T-helper 2 cell treated with Interferon-gamma antibody and Interleukin-4, amounts not matched to agents 5 μg/mL and 100 μg/mL, for 36 hours (primary cell): Measurements from ENCODE around the gene FBXO48.

Experiments used
- DNase-seq: peaks from one replicate; pipeline ENCODE4 v3.0.0; 2021; ENCODE audit warnings: low spot score
- H3K27ac Mint-ChIP-seq: one replicate; pipeline ENCODE4 v1.8.0; 2021; ENCODE audit warnings: mild to moderate bottlenecking, mixed read lengths
- H3K27me3 Mint-ChIP-seq: one replicate; pipeline ENCODE4 v1.8.0; 2021; ENCODE audit warnings: low read depth, mixed read lengths
- H3K36me3 Mint-ChIP-seq: one replicate; pipeline ENCODE4 v1.8.0; 2021; ENCODE audit warnings: low read depth, mixed read lengths
- H3K4me1 Mint-ChIP-seq: one replicate; pipeline ENCODE4 v1.8.0; 2021; ENCODE audit warnings: low read depth, mixed read lengths
- H3K4me3 Mint-ChIP-seq: one replicate; pipeline ENCODE4 v1.8.0; 2022; ENCODE audit warnings: mild to moderate bottlenecking, moderate library complexity, mixed read lengths
- H3K9me3 Mint-ChIP-seq: one replicate; pipeline ENCODE4 v1.8.0; 2021; ENCODE audit warnings: mixed read lengths

FBXO48 gene

DNA sequence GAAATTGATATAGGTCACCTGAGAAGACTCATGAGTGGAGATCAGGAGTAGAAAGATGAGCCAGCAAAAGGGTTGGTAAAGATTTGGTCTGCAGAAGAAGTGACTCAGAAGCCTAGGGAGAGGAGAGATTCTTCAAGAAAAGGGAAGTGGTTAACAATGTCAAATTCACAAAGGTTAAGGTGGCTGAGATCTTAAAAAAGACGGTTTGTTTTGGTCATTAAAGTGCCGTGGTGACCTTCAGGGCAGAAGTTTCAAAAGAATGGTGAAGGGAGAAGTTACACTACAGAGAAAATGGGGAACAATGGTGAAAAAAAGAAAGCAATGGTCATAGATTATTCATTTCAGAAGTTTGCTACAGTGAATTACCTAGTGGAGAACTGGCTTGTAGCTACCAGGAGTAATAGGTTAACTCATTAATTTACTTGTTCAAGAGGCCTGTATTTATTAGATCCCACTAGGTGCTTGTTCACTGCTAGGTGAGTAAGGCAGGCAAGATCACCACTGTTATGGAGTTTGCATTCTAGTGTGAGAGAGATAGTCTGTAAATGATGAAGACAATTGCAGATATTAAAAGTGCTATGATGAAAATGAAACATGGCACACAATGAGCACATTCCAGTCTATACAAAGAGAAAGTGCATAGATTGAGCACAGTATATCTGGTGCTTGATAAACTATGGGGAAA is 43.0 kb downstream of the FBXO48 start:
- Mint-ChIP-seq H3K4me1 (peaks cover 2% of the 10 kb centered on the region), H3K27ac (no peak overlapping the region), H3K9me3 (no peaks in the 10 kb centered on the region), H3K36me3 (no peaks in the 10 kb centered on the region), H3K27me3 (no peaks in the 10 kb centered on the region), H3K4me3 (no peak overlapping the region)
- no peak for DNase-seq

GRCh38 chr2:68420254-68420910 is 46.7 kb downstream of the FBXO48 start:
- peaks cover 3% of the 10 kb centered on the region for H3K4me1 Mint-ChIP-seq
- H3K9me3 Mint-ChIP-seq = no peaks in the 10 kb centered on the region
- H3K27me3 Mint-ChIP-seq = no peaks in the 10 kb centered on the region
- H3K4me3 Mint-ChIP-seq = no peak overlapping the region
- no peak for DNase-seq
- H3K27ac Mint-ChIP-seq = no peak overlapping the region
- H3K36me3 Mint-ChIP-seq = no peaks in the 10 kb centered on the region

- Mint-ChIP-seq H3K4me1 (peaks cover 3% of the 10 kb centered on the region), H3K36me3 (no peaks in the 10 kb centered on the region), H3K27ac (no peak overlapping the region), H3K27me3 (no peaks in the 10 kb centered on the region), H3K9me3 (no peaks in the 10 kb centered on the region), H3K4me3 (no peak overlapping the region)
- no peak for DNase-seq
Observed at GRCh38 chr2:68418855-68419254, 48.2 kb downstream of the FBXO48 start.

DNA sequence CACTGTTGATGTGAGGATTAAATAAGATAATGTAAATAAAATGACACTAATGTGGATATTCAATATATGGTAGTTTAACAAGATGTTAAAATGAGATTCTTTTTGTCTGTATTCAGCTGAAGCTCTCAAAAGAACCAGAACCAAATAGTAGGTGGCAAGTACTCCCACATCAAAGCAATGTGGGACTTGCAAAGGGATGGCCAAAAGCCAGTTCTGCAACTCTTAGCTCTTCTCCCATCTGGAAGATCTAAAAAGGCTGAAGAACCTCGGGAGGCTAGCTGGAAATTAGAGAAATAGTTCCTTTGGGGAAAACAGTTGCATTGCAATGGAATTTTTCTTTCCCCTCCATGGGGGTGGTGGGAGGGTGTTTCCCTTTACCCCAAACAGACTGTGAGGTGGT is 48.7 kb downstream of the FBXO48 start:
- Mint-ChIP-seq H3K4me3 (no peak overlapping the region), H3K9me3 (no peaks in the 10 kb centered on the region), H3K27ac (no peak overlapping the region), H3K36me3 (no peaks in the 10 kb centered on the region), H3K4me1 (peaks cover 3% of the 10 kb centered on the region), H3K27me3 (no peaks in the 10 kb centered on the region)
- no peak for DNase-seq

- no peaks in the 10 kb centered on the region for H3K36me3 Mint-ChIP-seq
- H3K4me1 Mint-ChIP-seq = peaks cover 3% of the 10 kb centered on the region
- DNase-seq = no peak
- H3K27ac Mint-ChIP-seq = peak overlapping the region; percentile 1
- no peaks in the 10 kb centered on the region for H3K9me3 Mint-ChIP-seq
- no peak overlapping the region for H3K4me3 Mint-ChIP-seq
- H3K27me3 Mint-ChIP-seq = no peaks in the 10 kb centered on the region
Observed at GRCh38 chr2:68417926-68418325, 49.2 kb downstream of the FBXO48 start.

DNA sequence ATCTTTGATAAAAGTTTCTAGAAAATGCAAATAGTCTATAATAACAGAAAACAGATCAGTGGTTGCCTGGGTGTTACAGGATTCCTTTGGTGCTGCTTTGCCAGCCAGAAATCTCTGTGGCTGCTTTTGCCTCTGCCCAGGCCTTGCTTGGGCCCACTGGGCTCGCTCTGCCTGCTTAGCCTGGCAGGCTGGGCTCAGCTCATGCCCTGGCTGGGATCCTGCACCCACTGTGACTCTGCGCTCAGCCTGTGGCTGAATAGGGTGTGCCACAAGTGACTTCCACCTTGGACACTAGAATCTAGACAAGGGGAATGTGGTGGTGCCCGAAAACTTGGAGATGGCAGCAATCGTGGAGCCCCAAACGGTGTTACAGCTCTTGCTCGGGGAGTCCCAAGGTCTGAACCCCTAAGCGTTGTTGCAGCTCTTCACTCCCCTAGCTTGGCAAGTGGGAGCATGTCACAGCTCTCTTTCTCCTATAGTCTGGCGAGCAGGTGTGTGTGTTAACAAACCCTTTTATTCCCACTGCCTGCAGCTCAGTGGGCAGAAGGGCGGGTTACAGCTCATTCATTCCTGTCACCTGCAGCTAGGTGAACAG is 50.9 kb downstream of the FBXO48 start:
- H3K4me3 Mint-ChIP-seq = no peak overlapping the region
- no peaks in the 10 kb centered on the region for H3K9me3 Mint-ChIP-seq
- no peaks in the 10 kb centered on the region for H3K27me3 Mint-ChIP-seq
- DNase-seq = no peak
- no peaks in the 10 kb centered on the region for H3K36me3 Mint-ChIP-seq
- no peak overlapping the region for H3K27ac Mint-ChIP-seq
- peaks cover 7% of the 10 kb centered on the region for H3K4me1 Mint-ChIP-seq

DNA sequence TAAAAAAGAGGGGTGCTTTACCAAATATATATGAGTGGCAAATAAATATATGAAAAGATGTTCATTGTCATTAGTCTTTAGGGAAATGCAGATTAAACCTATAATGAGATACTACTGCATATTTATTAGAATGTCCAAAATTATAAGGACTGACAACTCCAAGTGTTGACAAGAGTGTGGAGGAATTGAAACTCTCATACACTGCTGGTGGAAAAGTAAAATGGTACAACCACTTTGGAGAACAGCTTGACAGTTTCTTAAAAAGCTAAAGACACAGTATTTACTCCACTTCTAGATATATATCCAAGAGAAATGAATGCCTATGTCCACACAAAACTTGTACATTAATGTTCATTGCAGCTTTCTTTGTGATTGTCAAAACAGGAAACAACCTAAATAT is 51.6 kb downstream of the FBXO48 start:
- no peaks in the 10 kb centered on the region for H3K27me3 Mint-ChIP-seq
- no peak overlapping the region for H3K27ac Mint-ChIP-seq
- no peak overlapping the region for H3K4me3 Mint-ChIP-seq
- H3K9me3 Mint-ChIP-seq = no peaks in the 10 kb centered on the region
- DNase-seq = no peak
- H3K4me1 Mint-ChIP-seq = peaks cover 7% of the 10 kb centered on the region
- no peaks in the 10 kb centered on the region for H3K36me3 Mint-ChIP-seq

DNA sequence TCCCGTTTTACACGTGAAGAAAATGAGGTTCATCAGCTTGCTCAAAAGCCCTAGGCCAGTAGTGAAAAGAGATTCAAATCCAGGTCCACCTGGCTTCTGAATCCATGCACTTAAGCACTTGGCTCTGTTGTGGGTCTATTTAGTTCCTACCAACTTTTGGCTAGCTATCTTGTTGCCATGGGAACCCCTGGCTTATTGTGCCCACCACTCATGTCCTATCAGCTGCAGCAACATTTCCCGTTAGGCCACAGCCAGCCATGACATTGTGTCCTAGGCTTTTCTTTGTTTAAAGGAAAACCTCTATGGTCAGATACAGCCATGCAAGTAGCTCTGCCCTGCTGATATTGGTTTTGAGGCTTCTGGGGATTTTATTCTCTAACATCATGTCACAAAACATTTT is 52.2 kb downstream of the FBXO48 start:
- Mint-ChIP-seq H3K27ac (no peak overlapping the region), H3K9me3 (no peaks in the 10 kb centered on the region), H3K4me3 (no peak overlapping the region), H3K4me1 (peaks cover 7% of the 10 kb centered on the region), H3K27me3 (peaks cover 5% of the 10 kb centered on the region), H3K36me3 (no peaks in the 10 kb centered on the region)
- DNase-seq = no peak

- no peak overlapping the region for H3K27ac Mint-ChIP-seq
- no peaks in the 10 kb centered on the region for H3K36me3 Mint-ChIP-seq
- no peaks in the 10 kb centered on the region for H3K9me3 Mint-ChIP-seq
Observed at GRCh38 chr2:68414452-68414851, 52.6 kb downstream of the FBXO48 start.

GRCh38 chr2:68413466-68413865 is 53.6 kb downstream of the FBXO48 start:
- no peaks in the 10 kb centered on the region for H3K9me3 Mint-ChIP-seq
- no peak overlapping the region for H3K27ac Mint-ChIP-seq
- H3K4me1 Mint-ChIP-seq = peaks cover 7% of the 10 kb centered on the region
- H3K36me3 Mint-ChIP-seq = no peaks in the 10 kb centered on the region
- no peak overlapping the region for H3K4me3 Mint-ChIP-seq
- peaks cover 13% of the 10 kb centered on the region for H3K27me3 Mint-ChIP-seq
- no peak for DNase-seq

More at GRCh38 chr2:68414452-68414851, 52.6 kb downstream of the FBXO48 start:
- Mint-ChIP-seq H3K4me1 (peaks cover 7% of the 10 kb centered on the region), H3K4me3 (no peak overlapping the region), H3K27me3 (peaks cover 6% of the 10 kb centered on the region)
- no peak for DNase-seq

DNA sequence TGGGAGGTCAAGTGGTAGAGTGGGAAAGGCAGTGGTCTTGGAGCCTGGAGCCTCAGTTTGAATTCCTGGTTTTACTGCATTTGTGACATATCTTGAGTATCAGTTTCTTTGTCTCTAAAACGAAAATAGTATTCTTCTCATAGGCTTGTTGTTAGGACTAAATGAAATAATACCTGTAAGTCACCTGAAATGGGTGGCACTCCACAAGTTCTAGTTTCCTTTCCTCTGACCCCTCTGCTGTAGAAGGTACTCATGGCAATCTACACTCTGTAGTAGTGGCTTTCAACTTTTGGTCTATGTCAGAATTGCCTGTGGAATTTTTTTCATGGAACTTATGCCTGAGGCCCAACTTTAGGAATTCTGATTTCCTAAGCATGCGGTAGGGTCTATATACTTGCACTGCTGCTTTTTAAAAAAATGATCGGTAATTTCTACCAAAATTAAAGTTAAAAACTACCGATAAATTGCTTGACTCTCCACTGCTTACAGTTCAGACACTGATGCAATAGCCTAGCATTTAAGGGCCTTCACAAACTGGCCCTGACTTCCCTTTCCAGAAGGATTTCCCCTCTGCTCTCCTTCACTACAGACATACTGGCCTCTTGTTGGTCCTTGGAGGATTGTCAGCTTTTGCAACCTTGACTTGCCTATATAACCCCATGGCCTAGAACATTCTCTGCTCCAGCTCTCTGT is 54.8 kb downstream of the FBXO48 start:
- no peak overlapping the region for H3K4me3 Mint-ChIP-seq
- peaks cover 21% of the 10 kb centered on the region for H3K27me3 Mint-ChIP-seq
- H3K4me1 Mint-ChIP-seq = peaks cover 4% of the 10 kb centered on the region
- H3K27ac Mint-ChIP-seq = no peak overlapping the region
- no peaks in the 10 kb centered on the region for H3K36me3 Mint-ChIP-seq
- H3K9me3 Mint-ChIP-seq = peaks cover 8% of the 10 kb centered on the region
- DNase-seq = no peak

DNA sequence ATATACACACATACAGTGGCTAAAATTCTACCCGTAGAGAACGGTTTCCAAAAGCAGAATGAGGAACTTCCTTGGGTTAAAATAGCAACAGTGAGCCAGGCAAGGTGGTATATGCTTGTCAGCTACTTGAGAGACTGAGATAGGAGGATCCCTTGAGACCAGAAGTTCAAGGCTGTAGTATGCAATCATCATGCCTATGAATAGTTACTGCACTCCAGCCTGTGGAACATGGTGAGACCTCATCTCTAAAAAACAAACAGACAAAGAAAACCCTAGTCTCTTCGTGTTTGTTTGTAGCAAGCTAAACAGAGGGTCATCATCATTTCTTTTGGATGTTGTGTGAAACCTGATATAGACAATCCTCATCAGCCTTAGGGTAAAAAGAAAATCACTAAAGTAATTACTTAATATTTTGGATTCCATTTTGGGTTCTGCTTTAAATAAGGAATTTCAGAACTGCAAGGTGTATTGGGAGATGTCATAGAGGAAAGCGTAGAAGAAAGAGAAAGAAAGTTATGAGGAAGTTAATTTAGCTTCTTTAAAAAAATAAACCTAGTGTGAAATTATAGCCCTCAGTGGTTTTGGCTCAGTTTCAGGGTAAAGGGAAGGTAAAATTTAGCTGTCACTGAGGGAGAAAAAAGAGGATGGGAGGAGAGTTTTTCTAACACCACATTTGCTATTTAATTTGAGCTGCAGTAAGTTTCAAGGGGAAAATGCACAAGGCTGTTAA is 55.5 kb downstream of the FBXO48 start:
- Mint-ChIP-seq H3K27ac (no peak overlapping the region), H3K27me3 (peaks cover 28% of the 10 kb centered on the region), H3K4me1 (peaks cover 4% of the 10 kb centered on the region), H3K9me3 (peaks cover 8% of the 10 kb centered on the region), H3K4me3 (no peak overlapping the region), H3K36me3 (no peaks in the 10 kb centered on the region)
- no peak for DNase-seq
